NCI-H748 treated with DMSO at 0.1 percent for 48 hours (cell line): Measurements from ENCODE around the gene MTUS2.

Source experiments
- DNase-seq: peaks from one replicate; lab custom pipeline; 2025; lab: John Stamatoyannopoulos, UW

MTUS2 gene

DNA sequence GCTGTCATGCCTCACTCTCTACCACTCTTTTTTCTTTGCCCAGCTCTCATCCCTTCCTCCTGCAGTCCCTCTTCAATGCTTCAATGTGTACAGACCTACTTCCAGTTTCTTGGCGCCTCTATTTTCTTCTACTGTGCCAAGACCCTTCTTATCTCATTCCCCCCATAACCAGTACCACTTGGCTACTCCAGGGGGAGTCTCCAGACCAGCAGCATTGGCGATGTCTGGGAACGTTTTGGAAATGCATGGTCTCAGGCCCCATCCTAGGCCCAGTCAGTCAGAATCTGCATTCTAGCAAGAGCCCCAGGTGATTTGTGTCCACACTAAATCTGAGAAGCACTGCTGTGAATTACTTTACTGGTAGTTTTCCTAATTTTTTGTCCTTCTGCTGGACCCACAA lies 577.1 kb downstream of the MTUS2 start:
- DNase-seq = no peak

DNA sequence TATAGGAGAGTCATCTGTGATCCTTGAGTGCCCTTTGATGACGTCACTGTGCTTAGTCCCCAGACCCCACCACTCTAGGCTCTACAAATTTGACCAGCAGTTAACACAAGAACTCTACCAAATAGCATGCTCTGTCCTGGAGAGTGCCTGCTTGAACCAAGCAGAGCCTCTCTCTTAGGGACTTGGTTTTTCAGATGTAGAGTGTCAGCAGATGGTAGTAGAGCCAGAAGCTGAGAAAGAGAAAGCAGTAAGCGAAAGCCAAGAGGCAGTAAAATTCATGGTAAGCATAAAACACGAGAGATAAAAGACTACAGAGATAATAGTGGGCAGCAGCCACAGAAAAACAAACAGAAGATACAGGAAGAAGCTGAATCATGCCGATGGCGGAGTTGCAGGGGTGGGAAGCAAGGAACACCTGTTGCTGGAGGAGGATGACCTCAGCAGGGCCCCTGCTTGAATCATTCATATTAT lies 582.1 kb downstream of the MTUS2 start:
- no peak for DNase-seq

DNA sequence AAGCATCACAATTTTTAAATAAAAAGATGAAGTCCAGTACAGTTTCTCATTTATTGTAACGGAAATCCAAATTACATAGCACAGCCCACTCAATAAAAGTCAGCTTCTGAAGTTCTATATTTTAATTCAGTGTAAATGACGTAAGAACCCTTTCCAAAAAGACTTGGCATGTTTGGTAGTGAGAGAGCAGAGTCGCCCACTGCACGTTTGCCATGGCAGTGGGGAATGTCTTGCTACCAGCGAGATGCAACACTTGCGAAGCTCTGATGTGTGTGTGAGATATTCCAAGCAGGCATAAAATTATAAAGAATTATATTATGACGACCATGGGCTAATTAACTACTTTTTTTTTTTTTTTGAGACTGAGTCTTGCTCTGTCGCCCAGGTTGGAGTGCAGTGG lies 585.3 kb downstream of the MTUS2 start:
- no peak for DNase-seq

DNA sequence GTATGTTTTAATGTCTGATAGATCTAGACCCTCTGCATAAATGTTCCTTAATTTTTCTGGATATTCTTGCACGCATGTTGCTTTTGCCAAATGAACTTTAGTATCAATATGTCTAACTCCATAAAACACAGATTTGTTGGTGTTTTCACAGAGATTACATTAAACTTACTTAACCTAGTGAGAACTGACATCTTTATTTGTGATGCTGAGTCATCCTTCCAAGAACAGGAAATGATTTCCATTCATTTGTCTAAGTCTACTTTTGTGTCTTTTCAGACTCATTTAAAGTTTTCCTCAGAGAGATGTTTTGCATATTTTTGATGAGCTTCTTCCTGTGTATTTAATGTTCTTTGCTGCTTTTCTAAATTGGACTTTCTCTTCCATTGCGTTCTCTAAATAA lies 591.3 kb downstream of the MTUS2 start:
- DNase-seq = no peak

DNA sequence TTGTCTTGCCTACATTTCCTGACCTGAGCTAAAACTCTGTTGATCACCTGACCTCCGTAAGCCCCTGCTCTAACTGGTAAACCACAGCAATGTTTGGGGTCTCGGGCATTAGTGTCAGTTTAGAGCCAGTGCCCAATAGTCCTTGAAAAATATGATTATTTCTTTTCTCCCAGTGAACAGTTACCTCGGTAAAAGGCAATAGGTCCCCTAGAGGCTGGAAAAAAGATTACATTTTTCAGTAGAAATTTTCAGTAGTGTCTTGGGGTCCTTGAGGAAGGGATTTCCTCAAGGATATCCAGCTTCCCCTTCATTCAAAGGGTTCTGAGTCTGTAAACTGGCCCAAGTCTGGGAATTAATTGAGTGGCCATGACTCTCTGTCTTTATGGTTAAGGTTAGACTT lies 597.9 kb downstream of the MTUS2 start:
- no peak for DNase-seq

DNA sequence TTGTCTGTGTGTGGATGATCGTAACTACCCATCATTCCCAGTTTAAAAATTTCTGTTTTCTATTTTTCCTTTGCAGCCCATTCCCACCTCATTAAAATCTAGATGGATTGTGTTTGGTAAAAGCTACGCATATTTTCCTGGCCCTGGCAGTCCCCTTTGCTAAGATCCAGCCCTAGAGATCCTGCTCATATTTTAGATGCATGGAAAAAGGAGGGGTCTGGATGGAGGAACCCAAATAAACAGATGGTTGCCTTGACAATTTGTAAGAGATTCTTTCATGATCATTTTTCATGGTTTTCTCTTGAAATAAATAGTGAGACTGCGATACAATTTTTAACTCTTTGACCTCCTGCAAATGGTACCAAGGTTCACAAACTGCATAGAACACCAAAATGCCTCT lies 601.0 kb downstream of the MTUS2 start:
- no peak for DNase-seq

DNA sequence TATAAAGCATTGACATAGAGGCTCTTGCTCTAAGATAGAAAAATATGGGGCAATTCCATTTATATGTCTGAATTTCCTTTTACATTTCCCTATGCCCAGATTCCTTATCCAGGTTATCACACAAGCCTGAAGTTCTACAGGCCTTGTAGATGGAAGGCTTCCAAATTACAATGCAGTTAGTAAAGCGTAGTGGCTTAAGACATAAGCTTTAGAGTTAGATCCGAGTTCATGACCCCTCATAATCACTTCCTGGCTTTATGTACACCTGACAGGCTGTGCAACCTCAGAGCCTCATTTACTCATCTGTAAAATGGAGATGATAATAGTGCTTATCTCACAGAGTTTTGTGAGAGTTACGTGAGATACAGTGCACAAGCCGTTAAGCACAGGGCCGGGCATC lies 601.9 kb downstream of the MTUS2 start:
- DNase-seq = no peak

DNA sequence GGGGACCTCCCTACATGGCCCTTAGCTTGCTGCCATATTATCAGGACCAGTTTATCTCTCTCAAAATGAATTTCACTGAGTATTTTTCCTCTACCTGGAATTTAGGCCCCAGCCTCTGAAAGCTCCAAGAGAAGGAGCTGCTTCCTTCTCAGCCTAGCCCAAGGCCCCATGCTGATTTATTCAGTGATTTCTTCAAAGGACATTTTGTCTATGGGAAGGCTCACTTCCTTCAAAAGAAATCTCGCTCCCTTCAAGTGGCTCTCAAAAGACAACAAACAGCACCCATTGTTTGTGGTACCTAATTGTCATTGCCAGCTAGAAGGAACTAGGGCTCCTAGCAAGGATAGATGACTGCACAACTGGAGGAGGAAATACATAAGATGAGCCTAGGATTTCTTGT lies 602.9 kb downstream of the MTUS2 start:
- DNase-seq = no peak

DNA sequence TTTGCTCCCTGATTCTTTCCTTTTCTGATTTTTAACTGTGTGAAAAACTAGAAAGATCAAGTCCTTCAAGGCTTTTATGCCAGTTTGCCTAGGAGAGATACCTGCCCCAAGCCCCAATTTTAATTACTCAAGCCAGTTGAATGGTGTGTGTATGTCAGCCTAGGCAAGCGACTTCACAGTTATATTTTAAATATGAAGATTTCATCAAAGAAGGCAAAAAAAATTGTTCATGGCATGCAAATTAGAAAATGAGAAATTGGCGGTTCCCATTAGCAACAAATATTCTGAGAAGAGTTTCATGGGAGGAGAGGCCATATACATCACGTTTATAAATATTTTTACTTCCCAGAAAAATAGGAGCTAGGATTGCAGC lies 607.8 kb downstream of the MTUS2 start:
- DNase-seq = no peak

DNA sequence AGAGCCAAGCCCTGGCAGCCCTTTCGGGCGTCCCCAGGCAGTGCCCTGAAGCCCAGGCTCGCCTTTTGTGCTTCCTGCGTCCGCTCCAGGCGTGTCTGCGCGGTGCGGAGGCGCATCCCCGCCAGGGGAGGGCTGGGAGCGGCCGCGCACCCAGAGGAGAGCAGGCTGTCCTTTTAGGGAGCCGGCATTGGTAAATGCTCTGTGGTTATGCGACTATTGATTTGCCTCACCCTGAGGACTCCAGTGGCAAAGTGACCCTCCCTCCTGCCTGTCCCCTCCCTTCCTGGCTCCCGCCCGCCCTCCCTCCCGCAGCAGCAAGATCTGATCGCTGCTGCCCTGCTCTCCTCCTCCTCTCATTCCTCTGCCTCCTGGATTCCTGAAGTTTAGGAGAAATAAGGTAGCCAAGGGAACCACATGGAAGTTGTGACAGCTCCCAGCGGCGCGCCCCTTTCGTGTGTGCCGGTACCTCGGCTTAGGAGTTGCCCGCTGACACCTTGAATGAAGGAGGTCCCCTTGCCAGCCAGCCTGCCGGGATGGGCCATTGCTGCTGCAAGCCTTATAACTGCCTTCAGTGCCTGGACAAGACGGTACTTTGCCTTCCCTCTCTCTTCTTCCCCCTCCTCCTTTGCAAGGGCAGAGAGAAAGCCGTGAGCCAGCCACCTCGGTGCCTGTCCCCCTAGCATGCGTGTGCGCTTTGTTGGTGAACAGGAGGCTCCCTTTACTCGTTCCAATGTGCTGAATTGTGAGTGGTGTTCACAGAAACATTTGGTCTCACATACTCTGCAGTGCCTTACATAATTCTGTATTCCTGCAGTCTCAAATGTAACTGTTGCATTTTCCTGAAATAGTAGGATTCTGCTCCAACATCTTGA lies 608.4 kb downstream of the MTUS2 start:
- peak; percentile 68 for DNase-seq

DNA sequence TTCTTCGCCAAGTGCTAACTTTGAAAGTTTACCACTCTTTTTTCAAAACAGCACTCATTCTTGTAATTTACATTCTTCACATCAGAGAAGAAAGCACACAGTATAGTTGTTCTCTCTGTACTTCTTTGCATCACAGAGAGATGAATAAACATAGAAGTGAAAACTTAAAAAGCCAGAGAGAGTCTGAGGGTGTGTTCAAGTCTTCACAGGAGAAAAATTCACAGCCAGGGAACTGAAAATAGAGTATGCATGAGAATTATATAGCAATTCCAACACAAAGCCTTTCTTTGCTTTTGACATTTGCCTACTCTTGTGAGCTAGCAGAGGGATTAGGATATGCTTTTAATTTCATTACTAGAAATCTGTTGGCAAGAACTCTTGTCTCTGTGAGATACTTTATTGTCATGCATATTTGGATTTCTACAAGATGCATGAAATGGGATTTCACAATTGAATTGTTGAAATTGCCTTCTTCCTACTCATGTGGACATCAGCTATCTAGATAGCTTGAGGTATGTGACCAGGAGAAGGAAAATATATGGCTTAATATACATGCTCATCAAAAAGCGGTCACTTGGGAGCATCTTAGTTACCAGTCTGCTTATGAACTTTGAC lies 609.3 kb downstream of the MTUS2 start:
- no peak for DNase-seq

DNA sequence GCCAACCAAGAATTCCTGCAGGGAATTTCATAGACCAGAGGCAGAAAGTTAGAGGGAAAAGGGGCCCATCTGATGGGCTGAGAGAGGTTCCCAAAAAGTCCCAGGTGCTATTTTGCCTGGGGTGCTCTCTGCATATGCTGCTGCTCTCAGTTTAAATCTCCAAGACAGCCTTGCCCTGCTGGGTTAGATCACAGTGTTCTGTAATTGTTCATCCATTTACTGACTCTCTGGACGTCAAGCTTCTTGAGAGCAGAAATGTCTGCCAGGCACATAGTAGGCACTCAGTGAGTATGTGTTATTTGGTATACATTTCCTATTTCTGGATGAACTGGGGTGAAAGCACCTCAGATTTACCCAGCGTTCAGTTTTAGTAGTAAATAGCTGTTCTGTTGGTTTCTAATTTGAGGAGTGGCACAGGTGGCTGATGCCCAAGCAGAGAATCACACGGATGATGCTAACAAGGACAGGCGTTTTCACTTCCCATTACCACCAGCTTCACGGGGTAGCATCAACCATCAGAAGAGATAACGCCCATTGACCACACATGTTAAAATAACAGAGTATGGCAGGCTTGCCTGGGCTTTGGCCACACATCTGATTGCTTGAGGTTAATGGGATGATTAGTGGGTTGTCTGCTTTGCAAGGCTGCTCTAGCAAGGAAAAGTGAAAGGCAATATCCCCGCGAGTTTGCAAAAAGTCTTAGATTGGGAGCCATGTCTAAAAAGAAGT lies 614.2 kb downstream of the MTUS2 start:
- DNase-seq = no peak

DNA sequence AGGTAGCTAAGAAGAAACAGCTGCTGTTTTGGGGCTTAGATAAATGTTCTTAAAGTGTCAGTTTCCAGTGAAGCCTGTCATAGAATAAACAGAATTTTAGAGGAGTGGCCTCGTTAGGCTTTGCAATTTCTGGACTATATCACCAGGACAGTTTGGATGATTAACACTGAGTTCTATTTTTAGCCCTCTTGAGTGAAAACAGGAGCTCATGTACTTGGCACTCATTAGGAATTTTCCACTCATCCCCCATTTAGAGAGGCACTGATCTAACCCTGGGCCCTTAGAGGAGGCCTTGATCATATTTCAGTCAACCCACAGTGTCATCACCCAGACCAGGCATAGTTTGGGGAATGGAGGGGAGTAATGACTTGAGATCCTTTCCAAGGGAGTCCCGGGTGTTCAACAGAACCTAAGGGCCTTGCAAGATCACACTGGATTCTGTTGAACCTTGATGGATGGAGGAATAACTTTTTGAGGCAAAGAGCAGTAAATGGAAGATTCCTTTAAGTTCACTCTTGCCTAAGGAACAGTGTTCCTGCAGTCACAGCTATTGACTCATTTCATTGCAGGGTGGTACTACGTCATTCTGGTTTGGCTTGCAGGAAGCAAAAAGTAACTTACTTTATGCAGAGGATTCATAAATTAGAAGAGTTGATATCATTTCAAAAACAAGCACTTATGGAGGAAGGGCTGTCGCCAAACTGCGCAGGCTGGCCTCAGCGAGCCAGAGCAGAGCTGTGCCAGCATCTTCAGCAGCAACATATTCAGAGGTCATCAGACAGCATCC lies 615.2 kb downstream of the MTUS2 start:
- DNase-seq = no peak

DNA sequence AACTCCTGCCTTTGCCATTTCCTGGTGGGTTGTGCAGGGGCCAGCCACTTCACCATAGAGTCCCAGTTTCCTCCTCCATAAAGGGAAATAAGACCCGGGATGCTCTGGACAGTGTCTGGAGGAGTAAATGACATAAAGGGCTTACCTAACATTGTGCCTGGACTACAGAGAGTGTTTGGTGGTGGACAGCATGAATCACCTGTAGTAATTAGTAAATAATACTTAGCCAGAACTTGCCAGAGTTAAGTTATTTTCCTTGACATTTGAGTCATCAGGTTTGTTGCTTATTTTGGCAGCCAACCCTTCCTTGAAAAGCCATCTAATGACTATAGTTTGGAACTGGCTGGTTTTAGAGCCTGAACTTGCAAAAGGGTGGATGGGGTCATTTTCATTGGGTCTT lies 616.2 kb downstream of the MTUS2 start:
- DNase-seq = no peak

DNA sequence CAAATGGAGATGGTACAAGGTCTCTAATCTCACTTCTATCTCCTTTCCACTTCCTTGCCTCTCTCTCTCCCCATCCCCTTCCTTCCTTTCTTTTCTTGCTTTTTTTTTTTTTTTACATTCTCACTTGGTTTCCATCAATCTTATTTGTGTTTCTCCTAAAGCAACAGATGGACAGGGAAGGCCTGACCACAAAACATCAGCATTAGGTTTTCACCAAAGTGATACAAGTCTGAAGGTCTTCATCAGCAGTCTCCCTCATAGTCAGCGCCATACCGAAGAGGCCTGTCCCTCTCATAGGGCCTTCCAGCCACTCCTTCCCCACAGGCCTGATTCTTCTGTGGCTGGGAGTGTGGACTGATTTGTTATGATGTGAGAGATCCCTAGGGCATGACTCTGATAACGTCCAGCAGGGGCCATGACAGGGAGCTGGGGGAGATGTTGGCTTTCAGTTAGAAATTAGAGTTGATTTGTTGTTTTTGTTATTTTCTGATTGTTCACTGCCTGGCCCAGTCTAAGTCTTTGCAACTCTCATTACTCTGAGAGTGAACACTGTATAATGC lies 616.7 kb downstream of the MTUS2 start:
- no peak for DNase-seq

DNA sequence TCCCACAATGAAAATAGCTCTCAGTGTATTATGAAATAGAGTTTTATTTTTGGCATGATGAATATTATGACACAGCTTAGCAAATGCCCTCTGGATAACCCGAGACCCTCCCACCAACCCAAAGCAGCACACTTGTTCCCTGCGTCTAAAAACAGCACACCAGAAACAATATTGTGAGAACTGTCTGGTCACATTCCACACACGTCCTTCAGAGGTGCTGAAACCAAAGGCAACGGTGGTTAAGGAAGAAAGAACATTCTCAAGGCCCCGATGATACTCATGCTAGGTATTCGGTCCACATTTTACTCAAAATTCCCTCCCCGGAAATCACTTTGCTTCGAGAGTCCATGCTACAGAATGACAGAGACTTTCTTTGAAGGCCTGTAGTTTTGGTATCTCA lies 618.6 kb downstream of the MTUS2 start:
- DNase-seq = no peak

DNA sequence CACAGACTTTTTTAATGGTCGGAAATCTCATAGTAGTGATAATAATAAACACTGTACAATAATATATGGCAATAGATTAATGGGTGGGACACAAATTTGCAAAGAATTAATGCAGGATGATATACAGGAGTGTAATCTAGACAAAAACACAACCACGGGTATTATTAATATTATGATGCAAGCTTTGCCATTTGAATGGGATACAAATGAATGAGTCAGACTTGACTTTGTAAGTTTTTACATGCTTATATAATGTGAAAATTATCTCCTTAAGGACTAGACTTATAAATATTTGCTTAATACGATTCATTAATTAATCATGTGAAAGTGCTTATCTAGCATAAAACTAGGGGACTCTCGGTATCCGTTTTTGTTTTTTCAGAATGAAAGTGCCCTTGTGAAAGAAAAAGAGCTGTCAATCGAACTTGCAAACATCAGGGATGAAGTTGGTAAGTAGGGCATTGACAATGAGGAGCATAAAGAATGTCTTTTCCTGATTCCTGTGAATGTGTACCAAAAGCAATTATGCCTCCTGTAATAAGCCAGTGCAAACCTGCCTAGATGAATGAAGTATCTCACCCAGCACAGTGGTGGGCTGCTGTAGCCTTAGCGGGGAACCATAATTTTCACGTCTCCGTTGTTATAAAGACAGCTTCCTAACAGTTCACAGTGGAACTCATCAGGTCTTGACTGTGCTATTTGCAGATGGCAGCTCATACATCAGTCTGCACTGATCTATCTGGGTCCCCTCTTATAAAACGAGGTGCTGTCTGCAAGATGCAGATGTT lies 619.7 kb downstream of the MTUS2 start:
- DNase-seq = no peak

DNA sequence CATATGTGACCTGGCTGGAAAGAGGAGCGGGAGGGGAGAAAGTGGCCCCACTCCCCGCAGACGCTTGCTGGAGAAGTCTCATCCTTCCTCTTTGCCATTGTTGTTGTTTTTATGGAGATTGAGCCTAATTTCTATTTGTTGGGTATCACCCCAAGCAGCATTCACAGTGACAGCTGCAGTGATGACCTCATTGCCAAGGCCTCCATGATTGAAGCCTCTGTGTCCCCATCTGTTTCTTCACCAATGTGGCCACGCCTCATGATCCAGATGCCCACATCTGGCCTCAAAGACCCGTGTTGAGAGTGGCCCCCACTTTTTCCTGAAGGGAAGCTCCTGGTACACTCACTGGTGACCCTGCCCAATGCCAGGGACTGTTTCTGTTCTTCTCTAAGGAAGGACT lies 621.2 kb downstream of the MTUS2 start:
- no peak for DNase-seq

DNA sequence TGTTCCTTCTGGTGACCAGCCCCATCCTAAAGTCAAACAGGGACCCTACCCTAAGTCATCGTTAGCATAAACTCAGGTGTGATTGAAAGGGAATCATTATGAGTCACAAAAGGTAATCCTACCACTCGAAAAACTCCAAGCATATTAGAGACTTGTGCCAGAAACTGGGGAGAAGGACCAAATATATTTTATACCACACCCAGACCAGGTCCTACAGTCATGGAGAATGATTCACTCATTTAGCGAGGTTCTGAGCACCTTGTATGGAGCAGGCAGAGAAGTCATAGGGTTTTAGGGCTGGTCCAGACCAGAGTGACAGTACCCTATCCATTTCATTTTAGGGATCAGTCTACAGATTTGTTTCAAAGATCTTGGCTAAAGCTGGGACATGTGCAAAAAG lies 625.9 kb downstream of the MTUS2 start:
- DNase-seq = no peak

DNA sequence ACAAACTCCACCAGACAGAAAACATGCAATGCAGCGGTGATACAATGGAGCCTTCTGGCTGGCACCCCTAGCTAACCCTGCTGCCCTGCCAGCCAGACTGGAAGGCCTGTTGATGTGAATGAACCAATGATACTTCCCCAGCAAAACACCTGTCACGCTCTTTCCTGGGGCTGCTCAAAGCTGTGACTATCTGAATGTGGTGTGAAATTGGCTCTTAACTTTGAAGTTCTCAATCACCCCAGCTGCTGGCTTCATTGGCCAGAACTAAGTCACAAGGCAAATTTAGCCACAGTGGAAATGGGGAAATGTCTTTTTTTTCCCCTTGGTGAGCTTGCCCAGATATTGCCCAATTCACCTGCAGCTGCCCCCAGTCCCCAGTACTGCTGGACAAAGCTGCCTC lies 628.0 kb downstream of the MTUS2 start:
- no peak for DNase-seq

DNA sequence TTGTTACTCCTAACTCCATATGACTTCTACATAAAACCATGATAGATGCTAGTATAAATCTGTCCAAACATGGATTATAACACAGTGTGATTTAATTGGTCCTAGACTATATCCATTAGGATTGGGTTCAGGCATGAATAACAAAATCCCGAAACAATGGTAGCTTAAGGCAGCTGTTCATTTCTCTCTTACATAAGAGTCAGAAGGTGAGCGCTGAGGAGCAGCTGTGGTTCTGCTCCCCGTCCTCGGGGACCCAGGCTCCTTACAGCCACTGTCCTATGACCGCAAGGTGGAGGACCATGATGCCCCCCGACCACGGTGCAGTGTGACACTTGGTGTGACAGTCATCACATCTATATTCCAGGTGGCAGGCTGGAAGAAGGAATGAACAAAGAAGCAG lies 629.6 kb downstream of the MTUS2 start:
- DNase-seq = no peak
